Measurements from ENCODE around the gene CORO7.

The CORO7 gene

DNA sequence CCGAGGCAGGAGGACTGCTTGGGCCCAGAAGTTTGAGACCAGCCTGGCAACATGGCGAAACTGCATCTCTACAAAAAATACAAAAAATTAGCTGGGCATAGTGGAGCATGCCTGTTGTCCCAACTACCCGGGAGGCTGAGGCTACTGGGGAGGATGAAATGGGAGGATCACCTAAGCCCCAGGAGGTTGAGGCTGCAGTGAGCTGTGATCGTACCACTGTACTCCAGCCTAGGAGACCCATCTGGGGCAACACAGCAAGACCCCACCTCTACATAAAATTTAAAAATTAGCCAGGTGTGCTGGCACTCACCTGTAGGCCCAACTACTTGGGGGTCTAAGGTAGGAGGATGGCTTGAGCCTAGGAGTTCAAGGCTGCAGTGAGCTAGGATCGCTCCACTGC, 67.1 kb downstream of the CORO7 start:
- H3K9ac ChIP-seq (ENCODE audit: low read depth, low read length, poor library complexity) = no peak overlapping the region
- peaks cover 17% of the 10 kb centered on the region for H3K79me1 ChIP-seq (ENCODE audit: low read depth, low read length)
- no peak overlapping the region for H2BK5ac ChIP-seq (ENCODE audit: low read length)
- H4K91ac ChIP-seq (ENCODE audit: low read depth, low read length, poor library complexity) = no peak overlapping the region
- no peak overlapping the region for H2AK5ac ChIP-seq (ENCODE audit: low read depth, low read length)
- no peak overlapping the region for H2AFZ ChIP-seq (ENCODE audit: low read length)
- H3K4ac ChIP-seq (ENCODE audit: low read length) = no peak overlapping the region
- H3K27me3 ChIP-seq (ENCODE audit: control insufficient read depth in 3 of 3, insufficient read depth in 3 of 3, low read depth in 1 of 3, low read length in 3 of 3) = no peaks in the 10 kb centered on the region
- H3K36me3 ChIP-seq (replicated peaks in 1 of 2; ENCODE audit: control insufficient read depth in 2 of 2, insufficient read depth in 2 of 2, low read length in 2 of 2) = peaks cover 5 to 36% of the 10 kb centered on the region in 2 donors
- WGBS, 2 donors (ENCODE audit: extremely low coverage in 2 of 2, insufficient read length in 2 of 2, insufficient replicate concordance in 1 of 2) = no CpG with 5 or more reads among the region's 5 CpGs
- DNase-seq (ENCODE audit: low spot score) = no peak
- H3K4me1 ChIP-seq (ENCODE audit: control insufficient read depth in 2 of 2, insufficient read depth in 1 of 2, low read depth in 1 of 2, low read length in 2 of 2) = peaks cover 2 to 4% of the 10 kb centered on the region in 2 donors
- H3K18ac ChIP-seq (ENCODE audit: low read length) = no peak overlapping the region
- no peak overlapping the region for H3K14ac ChIP-seq (ENCODE audit: low read length)
- no peak overlapping the region for H3K4me2 ChIP-seq (ENCODE audit: insufficient read depth, low read length, poor library complexity, severe bottlenecking)
- no peak overlapping the region for H2BK120ac ChIP-seq (ENCODE audit: low read depth, low read length)
- no peak overlapping the region for H3K27ac ChIP-seq (replicated peaks; ENCODE audit: low read length)
- H4K8ac ChIP-seq (ENCODE audit: low read depth, low read length) = no peak overlapping the region
- H2BK15ac ChIP-seq (ENCODE audit: low read length) = no peak overlapping the region
- no peak overlapping the region for H2BK12ac ChIP-seq (ENCODE audit: low read length)
- H3K9me3 ChIP-seq (replicated peaks in 1 of 2; ENCODE audit: control insufficient read depth in 2 of 2, insufficient read depth in 1 of 2, low read depth in 1 of 2, low read length in 2 of 2) = peaks cover 0 to 4% of the 10 kb centered on the region in 2 donors
- no peak overlapping the region for H3K23ac ChIP-seq (ENCODE audit: low read depth, low read length, poor library complexity)
- H3K4me3 ChIP-seq (ENCODE audit: low read length in 2 of 2) = no peak overlapping the region

DNA sequence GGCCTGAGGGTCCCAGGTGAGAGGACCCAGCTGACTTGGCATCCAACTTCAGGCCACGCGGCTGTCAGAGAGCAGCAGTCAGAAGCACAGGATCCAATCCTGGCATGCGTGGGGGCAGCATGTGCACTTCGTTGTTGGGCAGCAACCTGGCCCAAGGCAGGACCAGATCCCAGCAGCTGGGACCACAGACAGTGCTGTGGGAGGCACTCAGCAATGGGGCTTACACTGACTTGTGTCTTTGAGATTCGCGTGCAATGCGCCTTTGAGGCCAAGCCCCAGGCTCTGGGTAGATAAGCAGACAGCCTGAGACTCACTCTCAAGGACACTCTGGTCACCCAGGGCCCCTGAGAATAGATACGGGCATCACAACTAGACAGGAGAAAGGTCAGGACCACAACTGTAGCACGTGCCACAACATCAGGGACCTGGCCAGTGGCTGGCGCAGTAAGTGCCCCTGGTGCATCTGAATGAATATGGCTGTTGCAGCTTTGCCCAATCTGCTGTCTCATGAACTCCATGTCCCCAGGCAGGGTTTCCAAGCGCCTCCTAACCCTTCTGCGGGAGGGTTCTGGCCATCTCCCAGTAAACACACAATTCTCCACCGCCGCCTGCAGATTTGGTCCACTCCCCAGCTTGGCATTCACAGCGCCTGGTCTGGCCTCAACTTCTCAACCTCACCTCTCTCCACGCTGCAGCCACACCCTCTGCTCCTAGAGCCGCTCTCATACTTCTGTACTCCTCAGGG, 68.5 kb downstream of the CORO7 start:
- H2BK12ac ChIP-seq (ENCODE audit: low read length) = no peak overlapping the region
- H3K4me2 ChIP-seq (ENCODE audit: insufficient read depth, low read length, poor library complexity, severe bottlenecking) = no peak overlapping the region
- H3K14ac ChIP-seq (ENCODE audit: low read length) = no peak overlapping the region
- H3K9me3 ChIP-seq (replicated peaks in 1 of 2; ENCODE audit: control insufficient read depth in 2 of 2, insufficient read depth in 1 of 2, low read depth in 1 of 2, low read length in 2 of 2) = peaks cover 0 to 4% of the 10 kb centered on the region in 2 donors
- peaks cover 22% of the 10 kb centered on the region for H3K79me1 ChIP-seq (ENCODE audit: low read depth, low read length)
- no CpG with 5 or more reads among the region's 17 CpGs for WGBS, 2 donors (ENCODE audit: extremely low coverage in 2 of 2, insufficient read length in 2 of 2, insufficient replicate concordance in 1 of 2)
- H2BK15ac ChIP-seq (ENCODE audit: low read length) = no peak overlapping the region
- peaks cover 5 to 40% of the 10 kb centered on the region in 2 donors for H3K36me3 ChIP-seq (replicated peaks in 1 of 2; ENCODE audit: control insufficient read depth in 2 of 2, insufficient read depth in 2 of 2, low read length in 2 of 2)
- H3K4me3 ChIP-seq (ENCODE audit: low read length in 2 of 2) = no peak overlapping the region
- no peak overlapping the region for H2BK120ac ChIP-seq (ENCODE audit: low read depth, low read length)
- peaks cover 2 to 4% of the 10 kb centered on the region in 2 donors for H3K4me1 ChIP-seq (ENCODE audit: control insufficient read depth in 2 of 2, insufficient read depth in 1 of 2, low read depth in 1 of 2, low read length in 2 of 2)
- no peak overlapping the region for H3K9ac ChIP-seq (ENCODE audit: low read depth, low read length, poor library complexity)
- H3K27ac ChIP-seq (replicated peaks; ENCODE audit: low read length) = no peak overlapping the region
- no peak overlapping the region for H2BK5ac ChIP-seq (ENCODE audit: low read length)
- no peak overlapping the region for H4K91ac ChIP-seq (ENCODE audit: low read depth, low read length, poor library complexity)
- peak overlapping the region; percentile 17 for H4K8ac ChIP-seq (ENCODE audit: low read depth, low read length)
- H3K4ac ChIP-seq (ENCODE audit: low read length) = no peak overlapping the region
- no peak for DNase-seq (ENCODE audit: low spot score)
- H2AK5ac ChIP-seq (ENCODE audit: low read depth, low read length) = no peak overlapping the region
- no peak overlapping the region for H3K18ac ChIP-seq (ENCODE audit: low read length)
- H3K27me3 ChIP-seq (ENCODE audit: control insufficient read depth in 3 of 3, insufficient read depth in 3 of 3, low read depth in 1 of 3, low read length in 3 of 3) = no peaks in the 10 kb centered on the region
- H3K23ac ChIP-seq (ENCODE audit: low read depth, low read length, poor library complexity) = no peak overlapping the region
- no peak overlapping the region for H2AFZ ChIP-seq (ENCODE audit: low read length)

DNA sequence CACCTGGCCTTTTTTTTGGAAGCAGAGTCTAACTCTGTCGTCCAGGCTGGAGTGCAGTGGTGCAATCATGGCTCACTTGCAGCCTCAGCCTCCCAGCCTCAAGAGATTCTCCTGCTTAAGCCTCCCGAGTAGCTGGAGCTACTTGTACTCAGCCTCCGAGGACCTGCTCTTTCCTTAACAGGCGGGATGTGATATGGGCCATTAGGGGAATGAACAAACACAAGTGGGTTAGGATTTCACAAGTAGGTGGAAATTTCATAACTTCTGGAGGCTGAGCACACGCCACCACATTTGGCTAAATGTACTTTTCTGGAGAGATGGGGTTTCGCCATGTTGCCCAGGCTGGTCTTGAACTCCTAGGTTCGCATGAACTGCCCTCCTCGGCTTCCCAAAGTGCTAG, 69.4 kb downstream of the CORO7 start:
- Histone ChIP-seq H2BK120ac (ENCODE audit: low read depth, low read length) (no peak overlapping the region), H2BK12ac (ENCODE audit: low read length) (no peak overlapping the region), H3K27ac (replicated peaks; ENCODE audit: low read length) (no peak overlapping the region), H3K18ac (ENCODE audit: low read length) (no peak overlapping the region), H4K91ac (ENCODE audit: low read depth, low read length, poor library complexity) (no peak overlapping the region), H3K9me3 (replicated peaks in 1 of 2; ENCODE audit: control insufficient read depth in 2 of 2, insufficient read depth in 1 of 2, low read depth in 1 of 2, low read length in 2 of 2) (peaks cover 0 to 4% of the 10 kb centered on the region in 2 donors), H2BK5ac (ENCODE audit: low read length) (no peak overlapping the region), H4K8ac (ENCODE audit: low read depth, low read length) (no peak overlapping the region), H3K4me1 (ENCODE audit: control insufficient read depth in 2 of 2, insufficient read depth in 1 of 2, low read depth in 1 of 2, low read length in 2 of 2) (peaks cover 2 to 4% of the 10 kb centered on the region in 2 donors), H3K4ac (ENCODE audit: low read length) (no peak overlapping the region), H3K36me3 (replicated peaks in 1 of 2; ENCODE audit: control insufficient read depth in 2 of 2, insufficient read depth in 2 of 2, low read length in 2 of 2) (peaks cover 5 to 43% of the 10 kb centered on the region in 2 donors), H3K9ac (ENCODE audit: low read depth, low read length, poor library complexity) (no peak overlapping the region), H3K79me1 (ENCODE audit: low read depth, low read length) (peaks cover 22% of the 10 kb centered on the region), H3K23ac (ENCODE audit: low read depth, low read length, poor library complexity) (no peak overlapping the region), H2AFZ (ENCODE audit: low read length) (no peak overlapping the region), H3K14ac (ENCODE audit: low read length) (no peak overlapping the region), H2BK15ac (ENCODE audit: low read length) (no peak overlapping the region), H3K4me3 (ENCODE audit: low read length in 2 of 2) (no peak overlapping the region), H2AK5ac (ENCODE audit: low read depth, low read length) (no peak overlapping the region), H3K27me3 (ENCODE audit: control insufficient read depth in 3 of 3, insufficient read depth in 3 of 3, low read depth in 1 of 3, low read length in 3 of 3) (no peaks in the 10 kb centered on the region), H3K4me2 (ENCODE audit: insufficient read depth, low read length, poor library complexity, severe bottlenecking) (no peak overlapping the region)
- DNase-seq (ENCODE audit: low spot score) = no peak
- no CpG with 5 or more reads among the region's 8 CpGs for WGBS, 2 donors (ENCODE audit: extremely low coverage in 2 of 2, insufficient read length in 2 of 2, insufficient replicate concordance in 1 of 2)

DNA sequence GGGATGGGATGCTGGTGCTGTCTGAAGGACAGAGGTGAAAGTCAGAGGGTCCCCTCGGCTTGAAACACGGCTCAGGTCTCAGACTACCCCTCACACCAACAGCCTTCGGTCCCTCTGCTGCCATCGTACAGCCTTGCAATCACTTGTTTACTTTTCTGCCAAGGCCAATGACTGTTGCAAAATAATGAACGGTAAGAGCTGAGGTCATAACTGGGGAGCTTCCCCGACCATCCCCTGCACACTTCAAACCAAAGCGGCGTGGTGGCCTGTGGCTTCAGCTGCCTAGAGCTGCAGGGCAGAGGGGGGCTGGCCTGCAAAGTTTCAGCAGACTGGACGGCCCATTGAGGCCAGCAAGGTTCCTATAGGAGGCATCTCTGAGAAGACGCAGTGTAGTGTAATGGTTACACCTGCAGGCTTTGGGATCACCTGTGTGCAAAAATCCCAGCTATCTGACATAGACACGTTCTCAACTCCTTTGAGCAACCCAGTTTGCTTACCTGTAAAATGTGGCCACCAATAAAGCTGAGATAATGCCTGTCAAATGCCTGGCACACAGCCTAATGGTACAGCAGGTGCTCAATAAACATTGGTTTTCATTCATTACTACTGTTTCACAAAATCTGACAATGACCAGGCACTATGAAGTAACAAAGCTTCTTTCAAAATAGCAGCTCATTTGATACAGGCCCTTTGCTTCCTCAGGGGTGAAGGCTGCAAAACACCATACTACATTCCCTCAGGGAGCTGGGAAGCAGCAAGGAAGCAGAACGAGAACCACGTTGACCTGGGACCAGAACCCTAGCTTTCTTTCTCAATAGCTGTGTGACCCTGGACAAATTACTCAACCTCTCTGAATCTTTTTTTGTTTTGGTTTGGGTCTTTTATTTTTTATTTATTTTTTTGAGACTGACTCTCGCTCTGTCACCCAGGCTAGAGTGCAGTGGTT, 70.3 kb downstream of the CORO7 start:
- Histone ChIP-seq H3K4me2 (ENCODE audit: insufficient read depth, low read length, poor library complexity, severe bottlenecking) (no peak overlapping the region), H3K4ac (ENCODE audit: low read length) (no peak overlapping the region), H3K9ac (ENCODE audit: low read depth, low read length, poor library complexity) (no peak overlapping the region), H2BK120ac (ENCODE audit: low read depth, low read length) (no peak overlapping the region), H3K23ac (ENCODE audit: low read depth, low read length, poor library complexity) (no peak overlapping the region), H3K79me1 (ENCODE audit: low read depth, low read length) (peaks cover 25% of the 10 kb centered on the region), H2AFZ (ENCODE audit: low read length) (no peak overlapping the region), H3K36me3 (replicated peaks in 1 of 2; ENCODE audit: control insufficient read depth in 2 of 2, insufficient read depth in 2 of 2, low read length in 2 of 2) (peaks cover 9 to 49% of the 10 kb centered on the region in 2 donors), H2BK12ac (ENCODE audit: low read length) (no peak overlapping the region), H3K14ac (ENCODE audit: low read length) (no peak overlapping the region), H2BK15ac (ENCODE audit: low read length) (no peak overlapping the region), H3K4me3 (ENCODE audit: low read length in 2 of 2) (no peak overlapping the region), H4K91ac (ENCODE audit: low read depth, low read length, poor library complexity) (no peak overlapping the region), H3K27me3 (ENCODE audit: control insufficient read depth in 3 of 3, insufficient read depth in 3 of 3, low read depth in 1 of 3, low read length in 3 of 3) (no peaks in the 10 kb centered on the region), H3K9me3 (replicated peaks in 1 of 2; ENCODE audit: control insufficient read depth in 2 of 2, insufficient read depth in 1 of 2, low read depth in 1 of 2, low read length in 2 of 2) (peaks cover 0 to 4% of the 10 kb centered on the region in 2 donors), H3K27ac (replicated peaks; ENCODE audit: low read length) (no peak overlapping the region), H3K18ac (ENCODE audit: low read length) (no peak overlapping the region), H4K8ac (ENCODE audit: low read depth, low read length) (no peak overlapping the region), H3K4me1 (ENCODE audit: control insufficient read depth in 2 of 2, insufficient read depth in 1 of 2, low read depth in 1 of 2, low read length in 2 of 2) (peaks cover 0 to 2% of the 10 kb centered on the region in 2 donors), H2BK5ac (ENCODE audit: low read length) (no peak overlapping the region), H2AK5ac (ENCODE audit: low read depth, low read length) (no peak overlapping the region)
- no CpG with 5 or more reads among the region's 14 CpGs for WGBS, 2 donors (ENCODE audit: extremely low coverage in 2 of 2, insufficient read length in 2 of 2, insufficient replicate concordance in 1 of 2)
- no peak for DNase-seq (ENCODE audit: low spot score)
